PC-3 (cell line): Measurements from ENCODE around the gene IFNLR1.

ENCODE experiments used
- CTCF ChIP-seq: fragments of 300-600 bp; sonication (generic); conservative IDR thresholded peaks from 2 replicates; pipeline ENCODE4 v1.5.1; 2017; ENCODE audit warnings: antibody characterized with exemption, low read depth, mild to moderate bottlenecking, low read length
- EZH2 ChIP-seq: fragments of 300-600 bp; sonication (generic); IDR thresholded peaks from one replicate; pipeline ENCODE4 v1.6.1; 2017; ENCODE audit warnings: antibody characterized with exemption, mild to moderate bottlenecking, low read length; ENCODE audit not compliant: unreplicated experiment

DNA sequence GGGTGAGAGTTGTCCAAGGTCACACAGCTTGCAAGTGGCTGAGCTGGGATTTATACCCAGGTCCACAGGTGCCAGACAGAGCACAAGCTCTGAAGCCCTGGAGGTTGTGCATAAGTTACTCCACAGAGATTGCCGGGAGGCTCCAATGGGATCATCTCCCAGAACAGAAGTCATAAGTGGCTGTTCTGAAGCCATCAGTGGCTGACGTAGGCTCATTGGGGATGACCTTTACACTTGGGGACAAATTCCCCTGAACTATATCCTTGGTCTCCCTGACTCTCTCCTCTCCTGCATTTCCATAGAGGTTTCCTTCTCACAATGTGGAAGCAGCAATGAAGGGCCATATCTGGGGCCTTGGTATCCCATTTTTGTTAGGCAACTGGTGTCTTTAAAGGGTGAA is 37.0 kb upstream of the IFNLR1 start:
- TF ChIP-seq CTCF (no peak), EZH2 (no peak)
